HEK293T (cell line): ENCODE data around the gene TMC4.

Experiments used
- CTCF ChIA-PET: fragments of 350-600 bp; formaldehyde crosslinking; extraction: SDS; loops from one replicate; lab custom pipeline; 2021; ENCODE audit warnings: antibody characterized with exemption, inconsistent platforms; lab: Yijun Ruan, JAX
- POLR2A ChIA-PET: fragments of 350-600 bp; formaldehyde crosslinking; extraction: SDS; loops from one replicate; lab custom pipeline; 2020; ENCODE audit warnings: antibody characterized with exemption, inconsistent platforms; lab: Yijun Ruan, JAX
- DNase-seq: peaks from one replicate; pipeline ENCODE4 v3.0.0; 2012; ENCODE audit warnings: mixed read lengths; ENCODE audit errors: extremely low spot score
- ARNT ChIP-seq: fragments of 450-650 bp; IDR thresholded peaks from 2 replicates; pipeline ENCODE4 v1.6.1; 2017; ENCODE audit warnings: mild to moderate bottlenecking
- BHLHE40 ChIP-seq: fragments of 450-650 bp; IDR thresholded peaks from 2 replicates; pipeline ENCODE4 v1.6.1; 2016; ENCODE audit warnings: mild to moderate bottlenecking, moderate library complexity, borderline replicate concordance
- CTBP1 ChIP-seq: fragments of 450-650 bp; IDR thresholded peaks from 2 replicates; pipeline ENCODE4 v1.6.1; 2016; ENCODE audit warnings: borderline replicate concordance
- ELF4 ChIP-seq: fragments of 450-650 bp; IDR thresholded peaks from 2 replicates; pipeline ENCODE4 v1.6.1; 2017; ENCODE audit warnings: antibody characterized with exemption
- FOXA1 ChIP-seq: fragments of 450-650 bp; IDR thresholded peaks from 2 replicates; pipeline ENCODE4 v1.6.1; 2016; ENCODE audit warnings: mild to moderate bottlenecking
- FOXK2 ChIP-seq: fragments of 450-650 bp; IDR thresholded peaks from 2 replicates; pipeline ENCODE4 v1.6.1; 2016; ENCODE audit warnings: mild to moderate bottlenecking
- FOXM1 ChIP-seq: fragments of 450-650 bp; IDR thresholded peaks from 2 replicates; pipeline ENCODE4 v1.6.1; 2017; ENCODE audit warnings: mild to moderate bottlenecking, borderline replicate concordance
- HDGF ChIP-seq: fragments of 450-650 bp; IDR thresholded peaks from 2 replicates; pipeline ENCODE4 v1.6.1; 2017; ENCODE audit warnings: antibody characterized with exemption, borderline replicate concordance
- L3MBTL2 ChIP-seq: fragments of 450-650 bp; conservative IDR thresholded peaks from 2 replicates; pipeline ENCODE4 v1.6.1; 2016; ENCODE audit warnings: mild to moderate bottlenecking
- LEF1 ChIP-seq: fragments of 450-650 bp; IDR thresholded peaks from 2 replicates; pipeline ENCODE4 v1.6.1; 2017; ENCODE audit warnings: mild to moderate bottlenecking, borderline replicate concordance
- NFRKB ChIP-seq: fragments of 450-650 bp; IDR thresholded peaks from 2 replicates; pipeline ENCODE4 v1.6.1; 2016; ENCODE audit warnings: mild to moderate bottlenecking, moderate library complexity
- PKNOX1 ChIP-seq: fragments of 450-650 bp; IDR thresholded peaks from 2 replicates; pipeline ENCODE4 v1.6.1; 2016
- SP1 ChIP-seq: fragments of 450-650 bp; IDR thresholded peaks from 2 replicates; pipeline ENCODE4 v1.6.1; 2017
- SUZ12 ChIP-seq: fragments of 450-650 bp; IDR thresholded peaks from 2 replicates; pipeline ENCODE4 v1.6.1; 2016; ENCODE audit warnings: mild to moderate bottlenecking
- TARDBP ChIP-seq: fragments of 450-650 bp; IDR thresholded peaks from 2 replicates; pipeline ENCODE4 v1.6.1; 2016
- ZNF384 ChIP-seq: fragments of 450-650 bp; IDR thresholded peaks from 2 replicates; pipeline ENCODE4 v1.6.1; 2016

The TMC4 gene

GRCh38 chr19:54169149-54169740 lies 3.7 kb downstream of the TMC4 start:
- DNase-seq, result no peak
- ChIA-PET CTCF (interaction anchor here (0.6 kb wide), 1 partner anchor 249 kb away, joined by 4 read pairs; no protein-coding TSS in a partner anchor), POLR2A (interaction anchor here (1.2 kb wide), 1 partner anchor 19 kb away, joined by 3 read pairs; no protein-coding TSS in a partner anchor)
- no peak for TF ChIP-seq LEF1
- no peak for TF ChIP-seq ELF4
- no peak for TF ChIP-seq SP1
- no peak for TF ChIP-seq SUZ12
- TF ChIP-seq FOXK2, result no peak
- TF ChIP-seq BHLHE40, result no peak
- TF ChIP-seq ARNT, result no peak
- TF ChIP-seq FOXA1, result no peak
- no peak for TF ChIP-seq ZNF384
- TF ChIP-seq TARDBP, result no peak
- TF ChIP-seq CTBP1, result no peak
- no peak for TF ChIP-seq PKNOX1
- TF ChIP-seq NFRKB, result no peak
- TF ChIP-seq L3MBTL2, result no peak
- TF ChIP-seq HDGF, result no peak
- no peak for TF ChIP-seq FOXM1

GRCh38 chr19:54168174-54168917 lies 4.6 kb downstream of the TMC4 start:
- peak; percentile 89 for DNase-seq
- CTCF ChIA-PET, result no interaction called here
- TF ChIP-seq FOXA1, result no peak
- no peak for TF ChIP-seq SP1
- TF ChIP-seq TARDBP, result no peak
- TF ChIP-seq NFRKB, result no peak
- no peak for TF ChIP-seq HDGF
- TF ChIP-seq ARNT, result no peak
- no peak for TF ChIP-seq SUZ12
- no peak for TF ChIP-seq L3MBTL2
- TF ChIP-seq ELF4, result no peak
- TF ChIP-seq LEF1, result no peak
- no peak for TF ChIP-seq FOXM1
- no peak for TF ChIP-seq PKNOX1
- TF ChIP-seq ZNF384, result no peak
- no peak for TF ChIP-seq BHLHE40
- no peak for TF ChIP-seq FOXK2
- no peak for TF ChIP-seq CTBP1
- POLR2A ChIA-PET, result no interaction called here

DNA sequence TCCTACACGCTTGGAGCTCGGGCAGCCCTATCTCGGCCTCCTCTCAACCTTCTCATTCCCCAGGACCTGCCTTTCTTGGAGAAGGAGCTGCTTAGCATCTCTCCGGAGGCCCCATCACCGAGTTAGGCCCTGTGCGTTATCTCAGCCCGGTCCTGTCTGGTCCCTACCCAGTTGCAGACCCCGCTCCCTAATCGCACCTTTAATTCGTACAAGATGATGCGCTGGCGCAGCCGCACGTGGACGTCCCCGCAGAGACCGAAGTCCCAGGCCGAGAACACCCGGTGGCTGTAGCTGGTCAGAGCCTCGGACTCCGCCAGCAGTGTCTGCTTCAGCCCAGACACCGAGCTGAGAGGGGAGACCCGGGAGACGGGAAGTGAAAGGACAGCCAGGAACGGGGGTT lies 7.7 kb downstream of the TMC4 start:
- POLR2A ChIA-PET, result interaction anchor here (0.9 kb wide), 1 partner anchor 28 kb away, joined by 3 read pairs; no protein-coding TSS in a partner anchor
- DNase-seq, result no peak
- TF ChIP-seq BHLHE40 (no peak), ELF4 (no peak), CTBP1 (no peak), L3MBTL2 (no peak), NFRKB (no peak), FOXK2 (no peak), LEF1 (no peak), ZNF384 (no peak), FOXM1 (no peak), ARNT (no peak), FOXA1 (no peak), PKNOX1 (no peak)
- CTCF ChIA-PET, result no interaction called here

- peak; percentile 67 for DNase-seq
- ChIA-PET POLR2A (interaction anchor here (0.9 kb wide), 1 partner anchor 28 kb away, joined by 3 read pairs; no protein-coding TSS in a partner anchor), CTCF (no interaction called here)
- TF ChIP-seq HDGF, result no peak
- TF ChIP-seq BHLHE40, result no peak
- no peak for TF ChIP-seq FOXA1
- TF ChIP-seq NFRKB, result no peak
- TF ChIP-seq ARNT, result no peak
- no peak for TF ChIP-seq SUZ12
- no peak for TF ChIP-seq ZNF384
- TF ChIP-seq ELF4, result no peak
These were observed 8.4 kb downstream of the TMC4 start for GRCh38 chr19:54164369-54165068.

- ChIA-PET CTCF (no interaction called here), POLR2A (no interaction called here)
- no peak for TF ChIP-seq NFRKB
- TF ChIP-seq LEF1, result no peak
- TF ChIP-seq FOXA1, result no peak
- no peak for TF ChIP-seq ZNF384
- TF ChIP-seq HDGF, result no peak
- TF ChIP-seq L3MBTL2, result no peak
- no peak for TF ChIP-seq FOXM1
- TF ChIP-seq ARNT, result no peak
- TF ChIP-seq SUZ12, result no peak
- TF ChIP-seq SP1, result no peak
- TF ChIP-seq FOXK2, result no peak
- no peak for TF ChIP-seq PKNOX1
- TF ChIP-seq ELF4, result no peak
- TF ChIP-seq CTBP1, result no peak
- no peak for TF ChIP-seq TARDBP
- TF ChIP-seq BHLHE40, result no peak
- DNase-seq, result no peak
These were observed 10.1 kb downstream of the TMC4 start for GRCh38 chr19:54162884-54163283.
